Loucy (cell line): ENCODE data around the gene MCUR1.

Experiments
- EZH2phosphoT487 ChIP-seq: fragments of 200-600 bp; IDR thresholded peaks from 2 replicates; pipeline ENCODE4 v1.6.1; 2018; ENCODE audit warnings: antibody characterized with exemption, mild to moderate bottlenecking, moderate library complexity, borderline replicate concordance
- TF ChIP-seq, protein P1 (sequence below): fragments of 200-600 bp; sonication (generic); conservative IDR thresholded peaks from 2 replicates; pipeline ENCODE4 v1.5.1; 2014; ENCODE audit warnings: mild to moderate bottlenecking, antibody characterized with exemption, low read length

DNA sequence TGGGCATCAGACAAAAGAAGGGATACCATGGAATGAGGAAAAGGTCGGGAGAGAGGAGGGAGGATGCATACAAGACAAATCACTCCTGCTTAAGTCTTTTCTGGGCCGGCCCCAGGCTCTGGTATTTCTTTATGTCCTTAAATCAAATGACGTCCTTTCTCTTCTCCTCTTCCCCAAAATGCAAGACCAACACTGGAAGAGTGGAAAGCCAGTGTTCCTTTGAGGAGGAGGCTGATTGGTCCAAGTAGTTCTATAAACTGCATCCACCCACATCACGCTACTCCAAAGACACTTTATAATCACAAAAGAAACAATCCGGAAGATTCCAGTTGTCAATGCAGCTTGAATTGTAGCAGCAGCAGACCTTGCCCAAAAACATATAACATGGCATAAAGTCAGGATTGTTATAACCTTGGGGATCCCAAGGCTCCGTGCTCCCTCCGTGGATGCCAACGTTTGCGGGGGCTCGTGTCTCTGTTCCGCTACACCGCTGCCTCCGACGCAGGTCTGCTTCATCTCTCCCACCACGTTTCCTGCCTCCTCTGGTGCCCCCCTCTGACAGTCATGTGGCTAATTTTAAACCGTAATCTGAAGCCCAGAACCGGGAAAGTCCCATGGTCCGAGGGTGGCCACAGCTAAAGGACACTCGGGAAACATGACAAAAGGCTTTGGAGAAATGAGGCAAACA is 47.1 kb downstream of the MCUR1 start:
- TF ChIP-seq EZH2phosphoT487, result no peak
- TF ChIP-seq, protein P1, sequence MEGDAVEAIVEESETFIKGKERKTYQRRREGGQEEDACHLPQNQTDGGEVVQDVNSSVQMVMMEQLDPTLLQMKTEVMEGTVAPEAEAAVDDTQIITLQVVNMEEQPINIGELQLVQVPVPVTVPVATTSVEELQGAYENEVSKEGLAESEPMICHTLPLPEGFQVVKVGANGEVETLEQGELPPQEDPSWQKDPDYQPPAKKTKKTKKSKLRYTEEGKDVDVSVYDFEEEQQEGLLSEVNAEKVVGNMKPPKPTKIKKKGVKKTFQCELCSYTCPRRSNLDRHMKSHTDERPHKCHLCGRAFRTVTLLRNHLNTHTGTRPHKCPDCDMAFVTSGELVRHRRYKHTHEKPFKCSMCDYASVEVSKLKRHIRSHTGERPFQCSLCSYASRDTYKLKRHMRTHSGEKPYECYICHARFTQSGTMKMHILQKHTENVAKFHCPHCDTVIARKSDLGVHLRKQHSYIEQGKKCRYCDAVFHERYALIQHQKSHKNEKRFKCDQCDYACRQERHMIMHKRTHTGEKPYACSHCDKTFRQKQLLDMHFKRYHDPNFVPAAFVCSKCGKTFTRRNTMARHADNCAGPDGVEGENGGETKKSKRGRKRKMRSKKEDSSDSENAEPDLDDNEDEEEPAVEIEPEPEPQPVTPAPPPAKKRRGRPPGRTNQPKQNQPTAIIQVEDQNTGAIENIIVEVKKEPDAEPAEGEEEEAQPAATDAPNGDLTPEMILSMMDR, result peak; percentile 52
